IMR-90 (cell line): Measurements from ENCODE around the gene PHAX. TPM values are rescaled to one million over a fixed set of nuclear protein-coding genes. Genes with fewer than 3 reads are reported as not detected.

Source experiments
- ATAC-seq: fragments of 200-7000 bp; cut with Tn5 transposase; 2 replicates; pipeline ENCODE4 v1.9.1; 2020; ENCODE audit warnings: low read depth, mild to moderate bottlenecking, moderate library complexity
- BruUV-seq: library from RNA; stranded (reverse); fragments of 400-500 nt; replicated peaks from 2 replicates; lab custom pipeline; 2021; lab: Mats Ljungman, UMichigan
- CTCF ChIA-PET: fragments of 300-600 bp; formaldehyde crosslinking; extraction: SDS; loops from one replicate; lab custom pipeline; 2021; ENCODE audit warnings: antibody characterized with exemption; lab: Yijun Ruan, JAX
- POLR2A ChIA-PET: fragments of 300-600 bp; sonication (Branson Sonifier 250); formaldehyde crosslinking; loops from one replicate; lab custom pipeline; 2022; ENCODE audit warnings: antibody characterized with exemption; ENCODE audit not compliant: unreplicated experiment; lab: Charles Lee
- DNase-seq: peaks from one replicate; pipeline ENCODE4 v3.0.0; 2013
- H2AFZ ChIP-seq: replicated peaks from 2 replicates; pipeline ENCODE3; 2013; ENCODE audit warnings: low read length, mild to moderate bottlenecking; ENCODE audit not compliant: poor library complexity
- H2AK5ac ChIP-seq: 2 replicates; pipeline ENCODE4 v1.6.1; 2013; ENCODE audit warnings: low read depth, low read length, inconsistent platforms
- H2AK9ac ChIP-seq: replicated peaks from 2 replicates; pipeline ENCODE3; 2013; ENCODE audit warnings: mild to moderate bottlenecking, low read depth, low read length, moderate library complexity; ENCODE audit not compliant: poor library complexity
- H2BK120ac ChIP-seq: 2 replicates; pipeline ENCODE4 v1.6.1; 2013; ENCODE audit warnings: low read depth, low read length, inconsistent platforms
- H2BK15ac ChIP-seq: 3 replicates; pipeline ENCODE4 v1.6.1; 2013; ENCODE audit warnings: low read depth, low read length, inconsistent platforms
- H2BK20ac ChIP-seq: 2 replicates; pipeline ENCODE4 v1.6.1; 2013; ENCODE audit warnings: low read depth, mild to moderate bottlenecking, inconsistent platforms, low read length, moderate library complexity
- H2BK5ac ChIP-seq: 2 replicates; pipeline ENCODE4 v1.6.1; 2013; ENCODE audit warnings: mild to moderate bottlenecking, low read depth, low read length, inconsistent platforms; ENCODE audit not compliant: poor library complexity, severe bottlenecking
- H3K14ac ChIP-seq: replicated peaks from 2 replicates; pipeline ENCODE4 v1.6.1; 2013; ENCODE audit warnings: low read depth, low read length, inconsistent platforms
- H3K18ac ChIP-seq: 2 replicates; pipeline ENCODE4 v1.6.1; 2013; ENCODE audit warnings: low read depth, low read length, control low read depth
- H3K23ac ChIP-seq: 2 replicates; pipeline ENCODE4 v1.6.1; 2013; ENCODE audit warnings: low read depth, low read length, inconsistent platforms
- H3K27ac ChIP-seq: 2 replicates; pipeline ENCODE4 v1.5.1; 2013; ENCODE audit warnings: mild to moderate bottlenecking, control low read depth, low read length; ENCODE audit not compliant: insufficient read depth
- H3K27me3 ChIP-seq: 2 replicates; pipeline ENCODE4 v1.6.1; 2013; ENCODE audit warnings: low read length; ENCODE audit not compliant: control insufficient read depth, insufficient read depth
- H3K36me3 ChIP-seq: 2 replicates; pipeline ENCODE4 v1.6.1; 2013; ENCODE audit warnings: low read length, mixed read lengths; ENCODE audit not compliant: control insufficient read depth, insufficient read depth
- H3K4ac ChIP-seq: 2 replicates; pipeline ENCODE4 v1.6.1; 2013; ENCODE audit warnings: low read depth, low read length, inconsistent platforms
- H3K4me1 ChIP-seq: 2 replicates; pipeline ENCODE4 v1.6.1; 2013; ENCODE audit warnings: low read length, mixed read lengths; ENCODE audit not compliant: control insufficient read depth, insufficient read depth
- H3K4me2 ChIP-seq: 2 replicates; pipeline ENCODE4 v1.6.1; 2013; ENCODE audit warnings: low read depth, mild to moderate bottlenecking, control low read depth, low read length, moderate library complexity
- H3K4me3 ChIP-seq: 2 replicates; pipeline ENCODE4 v1.5.1; 2013; ENCODE audit warnings: low read depth, mild to moderate bottlenecking, control low read depth, low read length, moderate library complexity; ENCODE audit not compliant: insufficient read depth
- H3K56ac ChIP-seq: 2 replicates; pipeline ENCODE4 v1.6.1; 2013; ENCODE audit warnings: low read length, inconsistent platforms; ENCODE audit not compliant: insufficient read depth; ENCODE audit errors: extremely low read depth
- H3K79me1 ChIP-seq, 2 experiments: 2 replicates each; pipeline ENCODE4 v1.6.1; 2013; ENCODE audit warnings: low read length in 2 of 2, inconsistent platforms in 1 of 2, low read depth in 1 of 2
- H3K9ac ChIP-seq: 2 replicates; pipeline ENCODE4 v1.6.1; 2013; ENCODE audit warnings: low read depth, low read length, control low read depth
- H3K9me1 ChIP-seq: 2 replicates; pipeline ENCODE4 v1.6.1; 2013; ENCODE audit warnings: low read length, inconsistent platforms; ENCODE audit not compliant: insufficient read depth
- H3K9me3 ChIP-seq: 2 replicates; pipeline ENCODE4 v1.6.1; 2013; ENCODE audit warnings: low read length; ENCODE audit not compliant: control insufficient read depth, insufficient read depth
- H4K20me1 ChIP-seq: 2 replicates; pipeline ENCODE4 v1.6.1; 2013; ENCODE audit warnings: low read length, inconsistent platforms; ENCODE audit not compliant: insufficient read depth
- H4K5ac ChIP-seq: 2 replicates; pipeline ENCODE4 v1.6.1; 2013; ENCODE audit warnings: mild to moderate bottlenecking, low read depth, low read length, control low read depth
- H4K8ac ChIP-seq, 2 experiments: 2 replicates each; pipeline ENCODE4 v1.6.1; 2013; ENCODE audit warnings: low read depth in 2 of 2, low read length in 2 of 2, control low read depth in 1 of 2, inconsistent platforms in 1 of 2
- H4K91ac ChIP-seq: 2 replicates; pipeline ENCODE4 v1.6.1; 2013; ENCODE audit warnings: low read depth, low read length, inconsistent platforms; ENCODE audit not compliant: insufficient read depth
- BHLHE40 ChIP-seq: fragments of 150-350 bp; IDR thresholded peaks from 2 replicates; pipeline ENCODE4 v1.6.1; 2016; ENCODE audit warnings: mild to moderate bottlenecking, low read depth, low read length
- CEBPB ChIP-seq: IDR thresholded peaks from 2 replicates; pipeline ENCODE4 v1.6.1; 2012; ENCODE audit warnings: low read depth, low read length, improper control_type of control experiment
- CHD1 ChIP-seq: IDR thresholded peaks from 2 replicates; pipeline ENCODE4 v1.6.1; 2012; ENCODE audit warnings: low read depth, low read length, improper control_type of control experiment
- FOS ChIP-seq: fragments of 150-350 bp; IDR thresholded peaks from 2 replicates; pipeline ENCODE4 v1.6.1; 2016; ENCODE audit warnings: low read depth, low read length
- MAFK ChIP-seq: IDR thresholded peaks from 2 replicates; pipeline ENCODE4 v1.6.1; 2012; ENCODE audit warnings: low read depth, low read length, improper control_type of control experiment
- MAZ ChIP-seq: IDR thresholded peaks from 2 replicates; pipeline ENCODE4 v1.6.1; 2012; ENCODE audit warnings: low read depth, mild to moderate bottlenecking, low read length, improper control_type of control experiment, moderate library complexity, borderline replicate concordance
- MXI1 ChIP-seq: IDR thresholded peaks from 2 replicates; pipeline ENCODE4 v1.6.1; 2012; ENCODE audit warnings: low read depth, mild to moderate bottlenecking, low read length, moderate library complexity, borderline replicate concordance
- NFE2L2 ChIP-seq: fragments of 150-350 bp; IDR thresholded peaks from 2 replicates; pipeline ENCODE4 v1.6.1; 2016; ENCODE audit warnings: low read depth, mild to moderate bottlenecking, low read length
- POLR2A ChIP-seq: IDR thresholded peaks from 2 replicates; pipeline ENCODE4 v1.6.1; 2012; ENCODE audit warnings: mild to moderate bottlenecking, low read depth, low read length
- RAD21 ChIP-seq: IDR thresholded peaks from 2 replicates; pipeline ENCODE4 v1.6.1; 2012; ENCODE audit warnings: low read length, improper control_type of control experiment
- RCOR1 ChIP-seq: IDR thresholded peaks from 2 replicates; pipeline ENCODE4 v1.6.1; 2012; ENCODE audit warnings: mild to moderate bottlenecking, low read length, improper control_type of control experiment; ENCODE audit not compliant: insufficient replicate concordance
- RFX5 ChIP-seq: IDR thresholded peaks from 2 replicates; pipeline ENCODE4 v1.8.0; 2012; ENCODE audit warnings: low read depth, mild to moderate bottlenecking, low read length, moderate library complexity
- SMC3 ChIP-seq: fragments of 150-350 bp; IDR thresholded peaks from 2 replicates; pipeline ENCODE4 v1.6.1; 2016; ENCODE audit warnings: low read depth, mild to moderate bottlenecking, antibody characterized with exemption, low read length, moderate library complexity
- dilution Hi-C: fragments of 300-500 bp; cut with HindIII; formaldehyde crosslinking; loops from one replicate; pipeline ENCODE4 v1.14.3; 2018; ENCODE audit warnings: low sequenced_read_pairs; ENCODE audit not compliant: unreplicated experiment
- in situ Hi-C: fragments of 300-500 bp; cut with MboI; formaldehyde crosslinking; loops from 3 replicates; pipeline ENCODE4 v1.14.3; 2019; ENCODE audit warnings: low sequenced_read_pairs, inconsistent platforms, mixed read lengths
- intact Hi-C: fragments of 100-400 bp; cut with micrococcal nuclease; formaldehyde crosslinking; loops from 2 replicates; pipeline ENCODE4 v1.10.0; 2022
- polyA plus RNA-seq, 3 experiments: library from polyadenylated mRNA; depleted of rRNA; stranded (reverse); fragments of >200 nt; gene quantifications; 2 replicates each; pipeline ENCODE4 v1.2.3, GENCODE V29; 2012; ENCODE audit warnings: low replicate concordance in 1 of 3
- total RNA-seq: library from RNA; depleted of rRNA; stranded (reverse); fragments of >200 nt; gene quantifications from 2 replicates; pipeline ENCODE4 v1.2.3, GENCODE V29; 2012
- TF ChIP-seq, protein P1 (sequence below): fragments of 150-350 bp; IDR thresholded peaks from 2 replicates; pipeline ENCODE4 v1.6.1; 2016; ENCODE audit warnings: low read depth, mild to moderate bottlenecking, low read length, moderate library complexity, borderline replicate concordance
- TF ChIP-seq, protein P2 (sequence below): fragments of 150-350 bp; IDR thresholded peaks from 2 replicates; pipeline ENCODE4 v1.6.1; 2017; ENCODE audit warnings: mild to moderate bottlenecking, antibody characterized with exemption, low read length, low read depth
- TF ChIP-seq, protein P3 (sequence below): conservative IDR thresholded peaks from 2 replicates; pipeline ENCODE4 v1.5.1; 2012; ENCODE audit warnings: mild to moderate bottlenecking, low read depth, low read length, improper control_type of control experiment

PHAX gene
- total and polyA plus RNA-seq, 2 of the 4 experiments (the other 2 are of a cell fraction), result 32.5 to 46.4 TPM

DNA sequence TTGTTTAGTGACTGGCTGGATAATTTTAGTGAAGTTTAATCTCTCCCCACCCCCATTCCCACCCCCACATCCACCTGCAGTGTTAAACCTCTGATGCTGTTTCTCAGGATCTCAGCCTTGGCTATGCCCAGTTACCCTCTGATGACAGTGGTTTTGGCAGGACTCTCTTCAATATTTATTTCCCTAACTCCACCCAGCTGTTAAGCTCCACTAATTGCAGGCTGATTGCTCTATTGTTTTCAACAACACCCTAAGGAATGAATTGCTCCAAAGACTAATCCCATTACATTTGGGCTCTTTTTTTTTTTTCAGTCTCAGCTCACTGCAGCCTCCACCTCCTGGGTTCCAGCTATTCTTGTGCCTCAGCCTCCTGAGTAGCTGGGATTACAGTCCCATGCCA lies 46.3 kb downstream of the PHAX start:
- intact Hi-C loops, result no loop called here

More for the DNA sequence above, 46.3 kb downstream of the PHAX start:
- H3K27me3 ChIP-seq, result no peaks in the 10 kb centered on the region; the same call in 1 of the 2 replicates
- H3K14ac ChIP-seq, result no peak overlapping the region
- H2AFZ ChIP-seq, result no peak overlapping the region
- no peak overlapping the region for H3K27ac ChIP-seq
- POLR2A ChIA-PET, result no interaction called here
- no peak overlapping the region for H3K9ac ChIP-seq
- H3K9me1 ChIP-seq, result peaks cover 4% of the 10 kb centered on the region; the same call in 1 of the 2 replicates
- H3K4ac ChIP-seq, result no peak overlapping the region
- H2BK120ac ChIP-seq, result no peak overlapping the region
- H3K4me1 ChIP-seq, result no peaks in the 10 kb centered on the region; the same call in 1 of the 2 replicates
- H2BK5ac ChIP-seq, result no peak overlapping the region
- no peaks in the 10 kb centered on the region for H3K79me1 ChIP-seq
- no peak overlapping the region for H3K23ac ChIP-seq
- peaks cover 2% of the 10 kb centered on the region; the same call in 1 of the 2 replicates for H3K9me3 ChIP-seq
- H3K56ac ChIP-seq, result no peak overlapping the region
- H2AK5ac ChIP-seq, result no peak overlapping the region
- H2BK15ac ChIP-seq, result no peak overlapping the region
- H3K18ac ChIP-seq, result no peak overlapping the region
- CTCF ChIA-PET, result interaction anchor here (1.2 kb wide), 1 partner anchor 155 kb away, joined by 4 read pairs; no protein-coding TSS in a partner anchor
- BruUV-seq, result no TSS peak
- H4K91ac ChIP-seq, result no peak overlapping the region
- no peak overlapping the region for H2AK9ac ChIP-seq
- no peak overlapping the region for H3K4me3 ChIP-seq
- H2BK20ac ChIP-seq, result no peak overlapping the region
- no peaks in the 10 kb centered on the region for H4K20me1 ChIP-seq
- ATAC-seq, result no peak
- in situ Hi-C loops (no loop called here), dilution Hi-C loops (no loop called here)
- no peaks in the 10 kb centered on the region for H3K36me3 ChIP-seq
- H4K8ac ChIP-seq, result no peak overlapping the region
- H4K5ac ChIP-seq, result no peak overlapping the region
- DNase-seq, result no peak
- no peak overlapping the region for H3K4me2 ChIP-seq
- TF ChIP-seq SMC3, result no peak
- no peak for TF ChIP-seq FOS
- TF ChIP-seq MAFK, result no peak
- TF ChIP-seq RCOR1, result no peak
- TF ChIP-seq RFX5, result no peak
- no peak for TF ChIP-seq MAZ
- no peak for TF ChIP-seq CHD1
- TF ChIP-seq CEBPB, result no peak
- TF ChIP-seq, protein P1, sequence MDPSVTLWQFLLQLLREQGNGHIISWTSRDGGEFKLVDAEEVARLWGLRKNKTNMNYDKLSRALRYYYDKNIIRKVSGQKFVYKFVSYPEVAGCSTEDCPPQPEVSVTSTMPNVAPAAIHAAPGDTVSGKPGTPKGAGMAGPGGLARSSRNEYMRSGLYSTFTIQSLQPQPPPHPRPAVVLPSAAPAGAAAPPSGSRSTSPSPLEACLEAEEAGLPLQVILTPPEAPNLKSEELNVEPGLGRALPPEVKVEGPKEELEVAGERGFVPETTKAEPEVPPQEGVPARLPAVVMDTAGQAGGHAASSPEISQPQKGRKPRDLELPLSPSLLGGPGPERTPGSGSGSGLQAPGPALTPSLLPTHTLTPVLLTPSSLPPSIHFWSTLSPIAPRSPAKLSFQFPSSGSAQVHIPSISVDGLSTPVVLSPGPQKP, result no peak
- TF ChIP-seq RAD21, result no peak
- TF ChIP-seq, protein P2, sequence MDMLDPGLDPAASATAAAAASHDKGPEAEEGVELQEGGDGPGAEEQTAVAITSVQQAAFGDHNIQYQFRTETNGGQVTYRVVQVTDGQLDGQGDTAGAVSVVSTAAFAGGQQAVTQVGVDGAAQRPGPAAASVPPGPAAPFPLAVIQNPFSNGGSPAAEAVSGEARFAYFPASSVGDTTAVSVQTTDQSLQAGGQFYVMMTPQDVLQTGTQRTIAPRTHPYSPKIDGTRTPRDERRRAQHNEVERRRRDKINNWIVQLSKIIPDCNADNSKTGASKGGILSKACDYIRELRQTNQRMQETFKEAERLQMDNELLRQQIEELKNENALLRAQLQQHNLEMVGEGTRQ, result no peak
- TF ChIP-seq, protein P3, sequence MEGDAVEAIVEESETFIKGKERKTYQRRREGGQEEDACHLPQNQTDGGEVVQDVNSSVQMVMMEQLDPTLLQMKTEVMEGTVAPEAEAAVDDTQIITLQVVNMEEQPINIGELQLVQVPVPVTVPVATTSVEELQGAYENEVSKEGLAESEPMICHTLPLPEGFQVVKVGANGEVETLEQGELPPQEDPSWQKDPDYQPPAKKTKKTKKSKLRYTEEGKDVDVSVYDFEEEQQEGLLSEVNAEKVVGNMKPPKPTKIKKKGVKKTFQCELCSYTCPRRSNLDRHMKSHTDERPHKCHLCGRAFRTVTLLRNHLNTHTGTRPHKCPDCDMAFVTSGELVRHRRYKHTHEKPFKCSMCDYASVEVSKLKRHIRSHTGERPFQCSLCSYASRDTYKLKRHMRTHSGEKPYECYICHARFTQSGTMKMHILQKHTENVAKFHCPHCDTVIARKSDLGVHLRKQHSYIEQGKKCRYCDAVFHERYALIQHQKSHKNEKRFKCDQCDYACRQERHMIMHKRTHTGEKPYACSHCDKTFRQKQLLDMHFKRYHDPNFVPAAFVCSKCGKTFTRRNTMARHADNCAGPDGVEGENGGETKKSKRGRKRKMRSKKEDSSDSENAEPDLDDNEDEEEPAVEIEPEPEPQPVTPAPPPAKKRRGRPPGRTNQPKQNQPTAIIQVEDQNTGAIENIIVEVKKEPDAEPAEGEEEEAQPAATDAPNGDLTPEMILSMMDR, result no peak
- no peak for TF ChIP-seq POLR2A
- TF ChIP-seq BHLHE40, result no peak
- TF ChIP-seq NFE2L2, result no peak
- no peak for TF ChIP-seq MXI1
